GM18909 (cell line): ENCODE data around the gene HSF5.

Source experiments
- ATAC-seq: cut with Tn5 transposase; IDR thresholded peaks from one replicate; pipeline ENCODE4 v1.9.1; 2021; ENCODE audit warnings: mild to moderate bottlenecking; ENCODE audit not compliant: unreplicated experiment, poor library complexity

HSF5 gene

DNA sequence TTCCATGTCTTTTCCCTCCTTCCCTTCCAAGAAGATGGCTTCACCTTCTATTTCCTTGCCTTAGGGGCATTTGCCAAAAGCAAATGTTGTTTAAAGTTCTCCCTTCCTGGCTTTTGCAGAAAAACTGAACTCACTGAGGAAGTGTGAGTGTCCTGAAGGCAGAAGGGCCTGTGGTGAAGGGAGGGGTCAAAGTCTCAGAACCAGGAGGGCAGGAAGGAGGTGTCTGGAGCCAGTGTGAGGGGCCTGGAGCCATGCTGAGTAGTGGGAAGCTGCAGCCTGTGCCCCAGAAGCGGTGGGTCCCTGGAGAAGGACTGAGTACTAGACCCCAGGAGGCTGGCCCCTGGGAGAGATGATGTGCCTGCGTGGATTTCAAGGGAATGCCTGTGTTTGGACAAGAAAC lies 112.4 kb downstream of the HSF5 start:
- no peak for ATAC-seq

DNA sequence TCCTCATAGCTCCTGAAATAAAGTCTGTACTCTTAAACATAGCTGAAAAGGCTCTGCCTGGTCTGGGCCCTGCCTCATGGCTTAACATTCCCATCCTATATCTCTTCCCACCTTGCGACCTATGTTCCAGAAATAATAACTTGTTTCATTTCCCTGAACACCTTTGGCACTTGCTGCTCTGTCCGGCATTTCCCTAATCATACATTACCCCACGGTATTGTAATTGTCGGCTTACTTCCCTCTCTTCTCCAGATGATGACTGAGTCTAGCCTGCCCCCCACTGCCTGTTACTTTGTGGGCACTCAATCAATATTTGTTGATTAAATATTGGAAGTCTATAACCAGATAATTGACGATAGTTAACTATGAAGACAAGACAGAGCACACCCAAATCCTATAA lies 113.0 kb downstream of the HSF5 start:
- no peak for ATAC-seq

GRCh38 chr17:58373923-58374322 lies 114.3 kb downstream of the HSF5 start:
- no peak for ATAC-seq

GRCh38 chr17:58373003-58373402 lies 115.2 kb downstream of the HSF5 start:
- no peak for ATAC-seq

DNA sequence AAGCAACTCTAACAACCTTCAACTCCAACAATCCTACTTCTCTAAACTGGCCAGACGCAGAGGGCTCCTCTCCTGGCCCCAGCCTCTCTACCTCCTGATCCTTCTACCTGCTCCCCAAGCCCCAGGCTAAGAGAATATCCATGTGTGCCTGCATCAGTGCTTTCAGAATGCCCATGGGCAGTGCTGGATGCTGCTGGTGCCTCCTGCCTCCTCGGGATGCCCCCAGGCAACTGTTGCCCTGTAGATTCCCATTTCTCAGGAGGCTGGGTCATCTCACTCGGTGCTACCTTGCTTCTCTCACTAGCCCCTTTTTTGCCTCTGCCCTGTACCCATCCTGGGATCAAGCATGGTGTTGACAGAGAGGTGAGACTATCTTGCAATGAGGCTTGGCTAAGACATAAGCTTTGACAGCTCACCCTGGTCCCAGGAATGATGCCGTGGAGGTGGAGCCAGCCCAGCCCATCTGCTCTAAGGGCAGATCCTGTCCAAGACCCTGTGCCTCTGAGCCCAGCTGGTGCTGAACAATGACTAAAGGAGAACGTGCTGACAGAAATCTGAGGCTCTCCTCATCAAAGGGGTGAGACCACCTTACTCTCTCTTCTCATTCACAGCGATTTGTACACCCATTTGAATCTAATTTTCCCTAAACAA lies 116.8 kb downstream of the HSF5 start:
- ATAC-seq, result no peak

DNA sequence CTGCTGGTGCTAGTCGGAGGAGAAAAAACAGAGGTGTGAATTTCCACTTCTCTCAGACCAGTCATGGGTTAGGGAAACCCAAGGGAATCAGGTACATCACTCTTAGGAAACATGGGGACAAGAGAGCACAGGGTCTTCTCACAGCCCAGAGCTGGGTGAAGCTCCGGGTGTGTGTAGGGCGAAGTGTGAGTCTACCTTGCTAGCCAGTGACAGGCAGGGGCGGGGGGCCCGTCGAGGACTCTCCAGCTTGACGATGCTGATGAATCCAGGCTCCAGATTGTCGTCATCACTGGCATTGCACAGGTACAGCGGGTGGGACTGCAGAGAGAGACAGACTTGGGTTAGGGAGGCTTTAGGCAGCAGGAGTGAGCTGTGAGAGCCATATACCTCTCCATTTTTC lies 117.5 kb downstream of the HSF5 start:
- no peak for ATAC-seq

DNA sequence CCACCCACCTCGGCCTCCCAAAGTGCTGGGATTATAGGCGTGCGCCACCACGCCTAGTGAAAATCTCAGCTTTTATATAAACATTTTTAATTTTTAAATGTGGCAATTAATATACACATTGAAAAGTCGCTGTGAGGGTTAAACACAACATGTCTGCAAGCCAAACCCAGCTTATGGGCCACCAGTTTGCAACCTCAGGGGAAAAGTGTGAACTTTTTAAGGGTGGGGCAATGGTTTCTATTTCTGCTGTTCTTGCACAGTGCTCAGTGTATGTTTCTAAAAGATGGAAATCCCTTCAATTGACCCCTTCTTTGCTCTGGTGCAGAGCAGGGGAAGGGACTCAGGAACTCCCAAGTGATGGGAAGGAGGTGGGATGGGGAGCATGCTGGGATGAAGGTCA lies 117.9 kb downstream of the HSF5 start:
- no peak for ATAC-seq
